Measurements from ENCODE around the gene POLD4. TPM values are rescaled to one million over a fixed set of nuclear protein-coding genes. Genes with fewer than 3 reads are reported as not detected.

The POLD4 gene
- total RNA-seq, 2 experiments from 2014 or later: 153 to 171 TPM

- Histone ChIP-seq H3K9me3 (ENCODE audit: low read length) (no peaks in the 10 kb centered on the region), H3K36me3 (ENCODE audit: insufficient read depth, low read length) (peaks cover 9% of the 10 kb centered on the region; the same call in 1 of the 2 replicates), H3K4me1 (ENCODE audit: insufficient read depth, low read length, poor library complexity, severe bottlenecking) (peaks cover 69% of the 10 kb centered on the region), H2AFZ (ENCODE audit: low read length) (no peak overlapping the region), H3K4me2 (ENCODE audit: low read length) (peak overlapping the region; percentile 86), H3K4me3 (ENCODE audit: low read depth, low read length, poor library complexity, severe bottlenecking) (peak overlapping the region; percentile 77), H3K9me2 (ENCODE audit: insufficient read depth, low read length) (no peaks in the 10 kb centered on the region), H3K79me2 (ENCODE audit: insufficient read depth, low read depth, low read length) (peaks cover 11% of the 10 kb centered on the region; the same call in 1 of the 2 replicates), H4K20me1 (ENCODE audit: insufficient read depth, low read length) (no peaks in the 10 kb centered on the region), H3K27ac (ENCODE audit: low read depth, low read length, poor library complexity, severe bottlenecking) (peak overlapping the region; percentile 93)
- CTCF ChIA-PET (ENCODE audit: unreplicated experiment): interaction anchor here (0.6 to 7.3 kb wide), 9 partner anchors 9 to 884 kb away, joined by 3 to 136 read pairs (median 4); partner anchors contain the start of genes CLCF1 and PPP1CA
- BruUV-seq (replicated peaks): TSS peak; percentile 83
- peak; percentile 84 for DNase-seq (ENCODE audit: low spot score)
- TF ChIP-seq EZH2phosphoT487 (IDR thresholded peaks at IDR 0.05; ENCODE audit: borderline replicate concordance, low read depth, low read length) (no peak), CTCF (conservative IDR thresholded peaks at IDR 0.05; ENCODE audit: low read length) (peak; percentile 94)
- POLR2A ChIA-PET: interaction anchor here (0.6 to 9.3 kb wide), 9 partner anchors 16 to 136 kb away, joined by 3 to 106 read pairs (median 3); no protein-coding TSS in a partner anchor
- intact Hi-C loops (cut with micrococcal nuclease; ENCODE audit: unreplicated experiment): loop anchor here (1.0 to 10.0 kb wide), 5 partner anchors 31 to 233 kb away; partner anchors contain the start of genes AIP, CDK2AP2, GSTP1 and PITPNM1
These were observed 1.9 kb downstream of the POLD4 start for GRCh38 chr11:67351275-67352005.

DNA sequence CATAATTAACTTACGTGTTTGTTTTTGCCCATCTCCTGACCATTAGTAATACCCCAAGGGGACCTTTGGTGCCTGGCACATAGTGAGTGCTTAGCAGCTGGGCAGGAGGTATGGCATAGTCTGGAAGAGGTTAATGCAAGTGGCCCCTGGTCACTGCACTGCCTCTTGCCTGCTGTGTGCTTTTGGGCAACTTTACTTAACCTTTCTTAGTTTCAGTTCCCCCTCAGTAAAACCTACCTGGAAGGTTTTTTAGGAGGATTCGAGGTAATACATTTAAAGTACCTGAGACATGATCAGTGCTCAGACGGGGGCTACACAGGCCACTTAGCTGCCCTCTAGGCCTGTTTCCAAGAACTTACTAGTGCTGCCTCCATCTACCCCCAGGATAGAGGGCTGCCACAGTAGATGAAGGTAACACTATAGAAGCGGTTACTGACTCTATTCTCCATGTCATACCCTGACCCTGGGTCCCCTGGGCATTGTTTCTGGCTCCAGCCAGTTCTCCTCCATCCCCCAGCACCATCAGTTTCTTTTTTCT, 3.3 kb downstream of the POLD4 start:
- Histone ChIP-seq H3K9me2 (ENCODE audit: insufficient read depth, low read length) (no peaks in the 10 kb centered on the region), H3K79me2 (ENCODE audit: insufficient read depth, low read depth, low read length) (peaks cover 4% of the 10 kb centered on the region; the same call in 1 of the 2 replicates), H4K20me1 (ENCODE audit: insufficient read depth, low read length) (no peaks in the 10 kb centered on the region), H3K4me3 (ENCODE audit: low read depth, low read length, poor library complexity, severe bottlenecking) (no peak overlapping the region), H3K27ac (ENCODE audit: low read depth, low read length, poor library complexity, severe bottlenecking) (no peak overlapping the region), H3K4me2 (ENCODE audit: low read length) (peak overlapping the region; percentile 40), H3K4me1 (ENCODE audit: insufficient read depth, low read length, poor library complexity, severe bottlenecking) (peaks cover 69% of the 10 kb centered on the region), H2AFZ (ENCODE audit: low read length) (no peak overlapping the region), H3K36me3 (ENCODE audit: insufficient read depth, low read length) (peaks cover 9% of the 10 kb centered on the region; the same call in 1 of the 2 replicates), H3K9me3 (ENCODE audit: low read length) (no peaks in the 10 kb centered on the region)
- intact Hi-C loops (cut with micrococcal nuclease; ENCODE audit: unreplicated experiment): loop anchor here (5.0 to 10.0 kb wide), 4 partner anchors 117 to 235 kb away; partner anchors contain the start of genes AIP, CDK2AP2, GSTP1 and PITPNM1
- ChIA-PET POLR2A (interaction anchor here (0.7 to 9.3 kb wide), 3 partner anchors 29 to 1435 kb away, joined by 4 to 106 read pairs (median 4); partner anchors contain the start of gene KDM2A), CTCF (ENCODE audit: unreplicated experiment) (interaction anchor here (1.2 kb wide), 1 partner anchor 31 kb away, joined by 7 read pairs; no protein-coding TSS in a partner anchor)
- BruUV-seq (replicated peaks): no TSS peak
- TF ChIP-seq CTCF (conservative IDR thresholded peaks at IDR 0.05; ENCODE audit: low read length) (no peak), EZH2phosphoT487 (IDR thresholded peaks at IDR 0.05; ENCODE audit: borderline replicate concordance, low read depth, low read length) (no peak)
- no peak for DNase-seq (ENCODE audit: low spot score)
